GM18867 (cell line): ENCODE data around the gene VIM.

Experiments
- ATAC-seq: cut with Tn5 transposase; IDR thresholded peaks from one replicate; pipeline ENCODE4 v1.9.1; 2021; ENCODE audit warnings: mild to moderate bottlenecking, moderate library complexity; ENCODE audit not compliant: unreplicated experiment

The VIM gene

DNA sequence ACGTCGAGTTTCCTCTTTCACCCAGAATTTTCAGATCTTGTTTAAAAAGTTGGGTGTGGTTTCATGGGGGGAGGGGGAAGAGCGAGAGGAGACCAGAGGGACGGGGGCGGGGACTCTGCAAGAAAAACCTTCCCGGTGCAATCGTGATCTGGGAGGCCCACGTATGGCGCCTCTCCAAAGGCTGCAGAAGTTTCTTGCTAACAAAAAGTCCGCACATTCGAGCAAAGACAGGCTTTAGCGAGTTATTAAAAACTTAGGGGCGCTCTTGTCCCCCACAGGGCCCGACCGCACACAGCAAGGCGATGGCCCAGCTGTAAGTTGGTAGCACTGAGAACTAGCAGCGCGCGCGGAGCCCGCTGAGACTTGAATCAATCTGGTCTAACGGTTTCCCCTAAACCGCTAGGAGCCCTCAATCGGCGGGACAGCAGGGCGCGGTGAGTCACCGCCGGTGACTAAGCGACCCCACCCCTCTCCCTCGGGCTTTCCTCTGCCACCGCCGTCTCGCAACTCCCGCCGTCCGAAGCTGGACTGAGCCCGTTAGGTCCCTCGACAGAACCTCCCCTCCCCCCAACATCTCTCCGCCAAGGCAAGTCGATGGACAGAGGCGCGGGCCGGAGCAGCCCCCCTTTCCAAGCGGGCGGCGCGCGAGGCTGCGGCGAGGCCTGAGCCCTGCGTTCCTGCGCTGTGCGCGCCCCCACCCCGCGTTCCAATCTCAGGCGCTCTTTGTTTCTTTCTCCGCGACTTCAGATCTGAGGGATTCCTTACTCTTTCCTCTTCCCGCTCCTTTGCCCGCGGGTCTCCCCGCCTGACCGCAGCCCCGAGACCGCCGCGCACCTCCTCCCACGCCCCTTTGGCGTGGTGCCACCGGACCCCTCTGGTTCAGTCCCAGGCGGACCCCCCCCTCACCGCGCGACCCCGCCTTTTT, at the start of gene VIM:
Gene VIM (plus strand): TSS at position 151 of the 925 bp plus-strand sequence. CDS start 1,182 bp downstream, outside the sequence.
- ATAC-seq, result peak; percentile 37

DNA sequence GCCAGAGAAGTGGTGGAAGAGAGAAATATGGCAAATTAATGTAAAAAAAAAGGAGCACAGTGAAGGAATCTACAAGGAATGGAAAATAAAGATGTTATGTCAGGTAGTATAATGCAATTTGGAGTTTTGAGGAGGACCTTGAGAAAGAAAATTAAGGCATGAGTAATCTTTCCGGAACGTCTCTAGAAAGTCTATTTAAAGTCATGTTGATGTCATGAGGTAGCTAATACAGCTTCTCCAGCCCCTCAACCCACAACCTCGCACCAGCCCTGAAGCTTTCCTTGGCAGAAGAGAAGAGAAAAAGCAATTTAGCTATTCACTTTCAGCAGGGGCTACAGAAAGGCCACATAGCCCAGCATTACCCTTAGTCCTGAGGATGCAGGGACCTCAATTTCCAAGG, 49.0 kb upstream of the VIM start:
- ATAC-seq, result no peak

- no peak for ATAC-seq
Measured at GRCh38 chr10:17181110-17181509, 46.9 kb upstream of the VIM start.

DNA sequence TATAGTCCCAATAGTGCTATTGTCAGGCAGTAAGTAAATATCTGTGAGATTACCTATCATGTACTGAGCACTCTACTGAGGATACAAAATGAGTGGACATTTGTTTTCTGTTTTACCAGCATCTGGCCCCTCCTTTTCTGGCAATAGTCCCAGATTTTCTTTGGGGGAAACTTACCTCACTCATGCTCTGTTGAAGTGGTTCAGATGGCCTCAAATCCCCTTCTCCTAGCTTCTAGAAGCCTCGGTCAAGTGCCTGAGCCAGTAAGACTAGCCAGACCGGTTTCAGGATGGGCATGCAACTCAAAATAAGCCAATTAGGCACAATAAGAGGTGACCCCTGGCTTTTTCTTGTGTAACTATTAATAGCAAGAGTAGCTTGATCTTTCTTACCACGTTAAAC, 46.3 kb upstream of the VIM start:
- ATAC-seq, result no peak

GRCh38 chr10:17183110-17183509, 44.9 kb upstream of the VIM start:
- ATAC-seq, result no peak

DNA sequence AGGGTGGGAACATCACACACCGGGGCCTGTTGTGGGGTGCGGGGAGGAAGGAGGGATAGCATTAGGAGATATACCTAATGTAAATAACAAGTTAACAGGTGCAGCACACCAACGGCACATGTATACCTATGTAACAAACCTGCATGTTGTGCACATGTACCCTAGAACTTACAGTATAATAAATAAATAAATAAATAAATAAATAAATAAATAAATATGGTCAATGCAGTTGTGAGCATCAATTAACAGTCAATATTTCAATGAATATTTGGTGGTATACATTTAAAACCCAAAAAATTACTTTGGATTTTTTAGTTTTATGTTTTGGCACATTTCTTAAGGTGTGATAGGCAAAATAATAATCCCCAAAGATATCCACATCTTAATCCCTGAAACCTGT, 42.2 kb upstream of the VIM start:
- no peak for ATAC-seq

DNA sequence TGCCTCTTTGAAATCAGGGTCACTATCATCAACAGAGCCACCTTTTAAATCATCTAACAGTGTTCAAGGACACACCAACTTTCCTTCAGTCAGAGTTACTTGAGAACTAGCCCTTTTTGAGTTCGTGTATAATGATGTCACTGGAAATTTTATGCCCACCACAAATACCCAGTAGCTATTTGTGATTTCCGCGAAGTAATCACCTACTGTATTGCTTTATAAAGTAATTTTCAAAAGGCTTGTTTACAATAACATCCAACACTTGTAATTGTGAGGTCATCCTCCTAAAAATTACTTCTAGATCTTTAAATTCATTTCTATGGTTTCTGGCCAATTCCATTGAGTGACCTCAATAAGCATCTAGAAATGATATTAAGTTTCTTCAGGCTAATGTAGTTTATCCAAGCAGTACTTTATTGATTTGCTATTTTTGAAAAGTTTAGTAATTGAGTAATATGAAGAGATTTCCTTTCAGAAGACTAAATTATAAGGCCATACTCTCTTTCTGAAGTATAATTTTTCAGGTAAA, 39.3 kb upstream of the VIM start:
- ATAC-seq, result no peak

DNA sequence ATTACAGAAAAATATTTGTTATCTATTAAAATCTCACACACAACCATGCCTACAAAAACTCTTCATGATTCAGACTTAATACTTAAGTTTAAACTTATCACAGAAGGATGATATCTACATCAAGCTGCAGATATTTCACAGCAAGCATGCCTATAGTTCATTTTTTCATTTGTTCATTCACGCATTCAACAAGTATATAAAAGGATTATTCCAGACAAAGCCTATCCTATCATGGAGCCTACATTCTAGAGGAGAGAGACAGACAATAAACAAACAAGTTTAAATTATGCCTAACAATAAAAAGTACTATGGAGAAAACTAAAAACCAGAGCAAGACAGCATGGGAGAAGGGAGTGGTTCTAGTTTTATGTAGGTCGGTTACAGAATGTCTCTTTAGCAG, 37.4 kb upstream of the VIM start:
- no peak for ATAC-seq

GRCh38 chr10:17195083-17195482, 33.0 kb upstream of the VIM start:
- no peak for ATAC-seq

DNA sequence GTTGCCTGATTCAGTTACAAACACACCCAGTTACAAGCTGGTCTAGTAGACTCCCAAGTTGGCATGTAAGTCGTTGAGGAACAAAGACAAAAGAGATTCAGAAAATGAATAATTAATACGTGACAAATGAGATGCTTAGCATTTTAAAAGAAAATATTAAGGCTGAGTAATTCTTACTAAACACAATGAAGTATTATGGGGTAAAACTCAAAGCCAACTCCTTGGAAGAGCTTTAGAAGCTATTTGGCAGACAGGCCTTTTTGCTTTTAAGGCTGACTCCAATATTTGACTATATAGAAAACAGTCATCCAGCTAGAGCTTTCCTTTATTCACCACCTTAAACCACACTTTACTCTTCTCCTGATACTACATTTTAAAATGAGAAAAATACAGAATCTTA, 32.0 kb upstream of the VIM start:
- ATAC-seq, result no peak

- ATAC-seq, result no peak
Measured at GRCh38 chr10:17196573-17196972, 31.5 kb upstream of the VIM start.

GRCh38 chr10:17199351-17199804, 28.7 kb upstream of the VIM start:
- no peak for ATAC-seq

DNA sequence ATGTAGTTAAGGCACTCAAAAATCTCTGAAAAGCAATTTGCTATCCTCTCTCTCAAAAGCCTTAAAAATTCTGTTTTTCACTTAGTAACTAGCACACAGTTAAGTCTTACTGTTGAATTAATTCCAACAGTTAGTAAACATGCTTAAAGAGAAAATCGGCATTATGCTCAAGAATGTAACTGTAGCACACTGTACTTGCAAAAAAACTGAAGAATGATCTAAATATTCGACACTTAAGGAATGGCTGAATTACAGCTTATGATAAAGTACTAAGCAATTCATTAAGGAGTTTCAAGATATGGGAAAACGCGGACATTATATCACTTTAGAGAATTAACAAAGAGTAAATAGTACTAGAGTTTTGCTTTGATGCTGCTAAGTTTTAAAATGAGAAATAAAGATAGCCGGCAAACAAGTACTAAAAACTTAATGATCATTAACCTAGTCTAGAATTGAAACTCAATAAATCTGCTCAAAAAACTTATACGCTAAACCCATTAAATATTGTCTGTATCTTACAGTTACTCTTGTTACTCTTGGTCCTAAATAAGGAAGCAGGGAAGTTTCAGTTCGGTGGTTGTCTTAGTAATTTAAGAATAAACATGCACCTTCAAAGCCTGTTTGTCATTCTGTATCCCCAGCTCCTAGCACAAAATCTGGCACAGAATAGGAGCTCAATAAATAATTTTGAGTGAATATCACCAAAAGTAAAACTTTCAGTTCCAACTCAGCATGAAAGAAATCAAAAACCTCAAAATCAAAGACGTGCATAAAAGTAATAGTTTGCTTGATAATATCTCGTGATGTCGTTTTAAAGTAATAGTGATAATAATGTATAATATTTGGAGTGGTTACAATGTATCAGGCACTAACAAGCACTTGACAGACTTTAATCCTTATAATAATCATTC, 27.8 kb upstream of the VIM start:
- ATAC-seq, result no peak

- ATAC-seq, result peak; percentile 97
Measured at GRCh38 chr10:17200912-17201793, 26.9 kb upstream of the VIM start, which contains the start of gene TRDMT1. TRDMT1 (minus strand) TSS chr10:17201672; CDS start chr10:17201634, 38 bp downstream.

GRCh38 chr10:17201794-17202116, 26.3 kb upstream of the VIM start:
- no peak for ATAC-seq

DNA sequence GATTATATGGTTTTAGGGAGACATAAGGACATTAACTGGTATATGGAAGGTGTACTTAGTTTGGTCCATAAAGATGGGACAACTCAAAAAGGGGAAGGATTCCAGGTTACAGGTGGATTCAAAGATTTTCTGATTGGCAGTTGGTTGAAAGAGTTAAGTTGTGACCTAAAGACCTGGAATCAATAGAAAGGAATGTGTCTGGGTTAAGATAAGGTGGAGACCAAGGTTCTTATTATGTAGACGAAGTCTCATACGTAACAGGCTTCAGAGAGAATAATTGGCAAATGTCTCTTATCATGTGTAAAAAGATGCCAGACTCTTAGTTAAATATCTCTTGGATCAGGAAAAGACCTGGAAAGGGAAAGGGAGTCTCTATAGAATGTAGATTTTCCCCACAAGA, 25.5 kb upstream of the VIM start:
- no peak for ATAC-seq

GRCh38 chr10:17202999-17203398, 25.0 kb upstream of the VIM start:
- ATAC-seq, result no peak

GRCh38 chr10:17203416-17203815, 24.6 kb upstream of the VIM start:
- no peak for ATAC-seq

GRCh38 chr10:17206210-17206709, 21.8 kb upstream of the VIM start:
- ATAC-seq, result peak; percentile 36

DNA sequence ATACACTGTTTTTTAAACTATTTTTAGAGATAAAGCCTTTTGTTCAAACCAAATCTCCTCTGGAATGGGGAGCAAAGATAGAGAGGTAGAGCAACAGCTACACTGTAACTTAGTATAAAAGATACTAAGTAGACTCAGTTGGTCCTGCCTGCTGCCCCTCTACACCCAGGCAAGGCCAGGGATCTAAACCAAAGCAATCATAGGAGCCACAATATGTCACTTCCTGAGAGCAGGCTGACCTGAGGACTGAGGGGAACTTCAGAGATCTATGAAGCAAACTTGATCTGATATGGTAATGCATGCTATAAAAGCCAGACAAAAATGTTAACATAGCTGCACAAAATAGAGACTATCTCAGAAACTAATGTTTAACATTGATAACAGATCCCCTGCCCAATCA, 19.6 kb upstream of the VIM start:
- no peak for ATAC-seq
